ENCODE data around the gene LMBRD2.
"Not testable (repeated sequence)": the region's sequence is repeated elsewhere in the genome, so short reads cannot be mapped to it uniquely, and the experiment has no call there.

Gene LMBRD2

DNA sequence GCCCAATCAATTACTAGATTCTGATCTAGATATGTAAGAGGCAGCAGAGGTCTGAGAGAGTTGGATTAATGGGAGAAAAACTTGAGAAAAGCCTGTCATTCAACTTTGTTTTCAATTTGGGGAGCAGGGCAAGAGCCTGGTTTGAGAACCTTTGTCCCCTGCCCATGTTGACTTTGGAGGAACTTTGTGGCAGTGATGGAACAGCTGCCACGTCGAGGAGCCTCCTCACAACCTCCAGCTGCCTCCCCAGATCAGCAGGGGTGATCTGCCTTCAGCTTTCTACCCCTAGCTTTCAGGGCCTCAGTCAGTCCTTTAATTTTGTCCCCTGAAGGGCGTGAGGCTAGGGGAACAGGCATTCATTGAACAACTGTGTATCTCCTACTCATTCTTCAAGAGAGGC lies 8.9 kb upstream of the LMBRD2 start:
- no peak for DNase-seq

DNA sequence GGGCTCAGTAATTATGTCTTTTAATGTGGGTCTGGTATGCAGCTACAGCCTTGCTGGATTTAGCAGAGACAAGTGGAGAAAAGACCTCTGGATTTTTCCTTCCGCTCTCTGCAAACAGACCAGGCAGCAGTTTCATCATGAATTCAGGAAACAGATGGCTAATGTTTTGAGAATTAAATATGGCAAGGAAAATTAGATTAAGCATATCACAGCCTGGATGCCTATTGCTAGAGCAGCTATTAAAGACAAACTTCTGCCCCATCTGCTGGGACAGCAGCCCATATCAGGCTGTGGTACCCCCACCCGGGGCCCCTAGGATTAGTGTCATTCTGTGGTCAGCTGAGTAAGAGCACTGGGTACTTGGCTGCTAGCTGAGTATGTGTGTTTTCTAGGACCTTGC lies 6.5 kb upstream of the LMBRD2 start:
- no peak for DNase-seq

DNA sequence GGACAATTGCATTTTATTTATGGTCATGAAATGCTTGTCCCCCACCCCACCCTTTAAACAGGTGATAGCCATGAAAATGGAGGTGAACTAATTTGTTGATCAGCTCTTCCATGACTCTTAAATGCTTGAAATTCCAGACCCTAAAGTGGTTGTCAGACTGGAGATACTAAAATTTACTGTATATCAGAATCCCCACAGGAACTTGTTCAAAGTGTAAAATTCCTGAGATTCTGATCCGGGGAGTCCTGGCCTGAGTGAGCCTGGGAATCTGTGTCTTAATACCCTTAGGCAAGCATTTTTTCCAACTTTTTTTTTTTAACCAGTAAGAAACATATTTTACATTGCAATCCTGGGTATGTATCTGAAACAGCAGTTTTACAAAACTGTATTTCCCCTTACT lies 4.9 kb upstream of the LMBRD2 start:
- no peak for DNase-seq

DNA sequence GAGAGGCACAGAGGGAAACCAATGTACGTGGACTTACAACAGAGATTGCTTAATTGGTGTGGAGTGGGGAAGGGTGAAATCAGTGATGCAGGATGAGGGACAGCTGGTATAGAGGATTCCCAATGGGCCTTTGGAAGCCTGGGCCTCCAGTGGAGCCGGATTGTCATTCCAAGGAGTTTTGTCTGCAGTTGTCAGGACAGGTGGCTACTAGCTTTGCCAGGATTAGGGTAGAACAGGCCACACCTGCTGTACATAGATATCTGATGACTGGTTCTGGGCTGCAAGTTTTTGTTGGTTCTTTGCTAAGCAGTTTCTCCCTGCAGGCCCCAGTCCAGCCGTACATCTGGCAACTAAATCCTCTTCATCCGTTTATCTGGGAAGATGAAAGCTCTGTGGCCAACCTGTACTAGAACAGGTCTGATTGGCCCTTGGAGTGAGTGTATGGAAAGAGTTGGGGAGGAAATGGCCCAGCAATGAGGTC lies 4.5 kb upstream of the LMBRD2 start:
- DNase-seq: no peak

DNA sequence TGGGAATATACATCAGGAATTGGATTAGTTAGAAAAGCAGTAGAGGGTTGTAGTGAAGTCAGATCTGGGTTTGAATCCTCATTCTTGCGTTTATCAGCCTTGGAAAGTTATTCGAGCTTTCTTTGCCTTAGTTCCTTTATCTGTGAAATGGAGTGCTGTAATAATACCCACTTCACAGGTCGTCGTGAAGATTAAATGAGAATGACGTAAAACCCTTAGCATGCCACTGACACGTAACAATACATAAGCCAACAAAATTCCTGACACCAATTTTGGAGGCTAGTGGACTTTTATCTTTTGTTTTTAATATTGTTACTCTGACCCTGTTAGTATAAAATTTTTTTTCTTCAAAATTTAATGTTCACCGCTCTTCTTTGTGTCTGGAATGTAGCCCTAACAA lies 3.6 kb upstream of the LMBRD2 start:
- DNase-seq: no peak

DNA sequence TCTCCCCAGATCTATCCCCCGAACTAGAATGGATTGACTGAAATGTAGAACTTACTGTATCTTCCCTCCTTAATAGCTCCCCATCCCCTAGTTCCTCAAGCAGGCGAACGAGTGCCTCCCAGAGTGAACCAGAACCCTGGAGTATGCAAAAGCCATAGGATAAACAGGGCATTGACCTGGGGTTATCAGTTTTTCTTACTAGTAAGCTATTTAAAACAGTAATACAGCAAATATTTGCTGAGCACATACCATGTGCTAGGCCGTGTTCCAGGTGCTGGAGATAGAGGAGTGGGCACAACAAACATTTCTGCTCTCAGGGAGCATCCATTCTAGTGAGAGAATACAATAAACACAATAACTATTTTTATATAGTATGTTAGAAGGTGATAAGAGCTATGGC lies 2.0 kb upstream of the LMBRD2 start:
- DNase-seq: no peak

DNA sequence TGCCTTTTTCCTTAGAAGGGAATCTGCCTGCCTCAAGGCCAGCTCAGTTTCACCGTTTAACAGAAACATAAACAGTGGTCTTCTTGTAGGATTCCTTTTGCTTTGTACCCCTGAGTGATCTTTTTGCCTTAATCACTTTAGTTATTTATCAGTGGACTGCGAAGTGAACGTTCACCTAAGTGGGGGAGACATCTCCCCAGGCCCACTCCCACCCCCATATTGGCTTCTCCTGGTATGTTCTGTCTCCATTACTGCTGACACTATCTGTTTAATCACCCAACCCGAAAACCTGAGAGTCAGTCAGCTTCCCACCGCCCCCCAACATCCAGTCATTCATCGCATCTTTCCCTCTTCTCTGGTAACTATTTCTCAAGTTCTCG lies 1.6 kb upstream of the LMBRD2 start:
- DNase-seq: no peak

DNA sequence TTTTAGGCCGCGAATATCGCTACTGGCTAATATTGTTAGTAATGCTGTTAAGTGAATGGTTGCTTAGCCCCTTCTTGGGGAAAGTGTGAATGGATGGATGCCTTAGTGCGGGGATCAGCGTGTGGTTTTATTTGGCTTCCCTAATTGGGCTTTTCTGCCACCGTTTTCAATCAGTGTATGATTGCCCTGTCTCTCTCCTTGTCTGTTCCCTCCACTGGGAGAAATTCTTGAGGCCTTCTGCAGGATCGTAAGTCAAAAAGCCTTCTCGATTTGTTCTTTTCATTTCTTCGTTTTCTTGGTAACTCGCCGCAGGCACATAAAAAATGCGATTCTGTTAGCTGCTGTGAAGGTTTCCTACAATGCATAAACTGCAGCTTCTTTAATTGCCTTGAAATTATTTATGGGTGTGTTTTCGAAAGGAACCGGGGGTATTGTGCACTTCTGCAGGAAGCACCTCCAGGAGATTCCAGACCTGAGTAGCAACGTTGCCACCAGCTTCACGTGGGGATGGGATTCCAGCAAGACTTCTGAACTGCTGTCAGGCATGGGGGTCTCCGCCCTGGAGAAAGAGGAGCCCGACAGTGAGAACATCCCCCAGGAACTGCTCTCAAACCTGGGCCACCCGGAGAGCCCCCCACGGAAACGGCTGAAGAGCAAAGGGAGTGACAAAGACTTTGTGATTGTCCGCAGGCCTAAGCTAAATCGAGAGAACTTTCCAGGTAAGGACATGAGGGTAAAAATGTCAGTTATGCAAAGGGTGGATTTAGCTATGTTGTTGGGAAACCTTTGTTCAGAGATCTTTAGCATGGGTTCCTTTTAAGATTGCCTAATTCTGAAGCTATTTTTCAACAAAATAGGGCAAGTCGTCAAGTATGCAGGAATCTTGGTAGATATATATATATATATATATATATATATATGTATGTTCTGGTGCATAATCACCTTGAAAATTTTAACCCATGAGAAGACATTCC lies 924 bp upstream of the LMBRD2 start:
- peak; percentile 6 to 7 for DNase-seq

DNA sequence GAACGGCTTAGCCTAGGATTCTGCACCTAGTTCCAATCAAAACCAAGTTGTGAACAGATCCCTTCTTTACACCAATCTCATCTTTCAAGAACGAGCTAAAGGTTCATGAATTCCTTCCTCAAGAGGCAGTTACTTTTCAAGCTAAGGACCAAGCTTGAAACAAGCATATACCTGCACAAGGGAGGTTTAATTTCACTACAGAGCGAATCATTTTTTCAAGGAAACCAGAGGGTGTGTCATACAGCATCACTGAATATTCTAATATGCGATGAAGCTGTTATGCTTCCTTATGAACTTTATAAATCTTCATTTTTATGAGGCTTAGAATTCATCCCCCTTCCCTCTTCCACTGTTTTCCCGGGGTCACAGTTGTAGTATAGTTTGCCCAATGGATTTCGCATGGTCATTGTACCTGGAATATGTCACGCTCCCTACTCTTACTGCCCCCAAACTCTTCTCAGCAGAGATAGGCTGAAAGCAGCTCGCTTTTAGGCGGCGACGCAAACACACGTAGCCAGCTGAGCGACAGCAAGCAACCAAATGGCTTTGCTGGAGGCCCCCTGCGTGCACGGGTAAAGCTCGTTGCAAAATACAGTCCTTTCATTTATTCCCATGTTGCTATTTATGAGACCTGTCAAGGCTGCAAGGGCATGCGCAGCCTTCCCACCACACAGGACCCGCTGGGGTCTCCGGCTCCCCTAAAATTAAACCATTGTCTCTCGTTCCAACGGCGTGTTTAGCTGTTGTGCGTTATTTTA lies 832 bp downstream of the LMBRD2 start:
- peak; percentile 55 for DNase-seq

DNA sequence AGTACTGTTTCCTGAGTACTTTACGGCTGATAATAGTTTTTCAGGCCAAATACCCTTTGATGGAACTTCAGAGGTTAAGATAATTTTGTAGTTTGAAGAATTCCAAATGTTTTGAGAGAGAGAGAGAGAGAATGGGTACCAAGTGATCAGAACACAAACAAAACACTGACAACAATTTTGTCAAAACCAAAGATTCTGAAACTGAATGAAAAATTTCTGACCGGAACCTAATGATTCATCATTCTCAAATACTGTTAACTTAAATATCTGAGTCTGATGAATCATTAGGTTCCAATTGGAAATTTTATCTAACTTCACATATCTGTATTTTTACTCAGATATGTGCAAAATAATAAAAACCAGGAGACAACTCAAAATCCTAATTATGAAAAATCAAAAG lies 4.0 kb downstream of the LMBRD2 start:
- no peak for DNase-seq

DNA sequence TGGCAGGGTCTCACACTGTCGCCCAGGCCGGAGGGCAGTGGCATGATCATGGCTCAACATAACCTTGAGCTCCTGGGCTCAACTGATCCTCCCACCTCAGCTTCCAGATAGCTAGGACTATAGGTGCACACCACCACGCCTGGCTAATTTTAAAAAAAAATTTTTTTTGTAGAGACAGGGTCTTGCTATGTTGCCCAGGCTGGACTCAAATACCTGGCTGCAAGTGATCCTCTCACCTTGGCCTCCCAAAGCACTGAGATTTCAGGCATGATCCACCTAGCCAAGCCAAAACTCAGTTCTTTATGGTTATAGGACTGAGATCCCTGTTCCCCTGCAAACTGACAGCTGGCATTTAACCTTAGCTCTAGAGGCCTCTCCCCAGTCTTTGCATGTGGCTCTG lies 5.3 kb downstream of the LMBRD2 start:
- DNase-seq: no peak

DNA sequence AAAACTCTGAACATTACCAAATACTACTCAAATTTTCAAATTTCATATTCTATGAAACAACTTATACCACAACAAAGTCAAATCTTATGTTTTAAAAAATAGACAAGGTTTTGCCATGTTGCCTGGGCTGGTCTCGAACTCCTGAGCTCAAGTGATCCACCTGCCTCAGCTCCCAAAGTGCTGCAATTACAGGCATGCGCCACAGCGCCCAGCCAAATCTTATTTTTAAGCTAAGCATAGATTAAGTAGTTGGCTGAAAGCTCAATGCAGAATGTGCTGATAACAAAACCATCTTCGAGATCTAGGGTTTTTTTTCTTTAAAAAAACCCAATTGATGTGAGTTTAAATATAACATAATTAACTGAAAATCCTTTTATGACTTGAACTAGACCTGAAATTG lies 6.4 kb downstream of the LMBRD2 start:
- DNase-seq: no peak

DNA sequence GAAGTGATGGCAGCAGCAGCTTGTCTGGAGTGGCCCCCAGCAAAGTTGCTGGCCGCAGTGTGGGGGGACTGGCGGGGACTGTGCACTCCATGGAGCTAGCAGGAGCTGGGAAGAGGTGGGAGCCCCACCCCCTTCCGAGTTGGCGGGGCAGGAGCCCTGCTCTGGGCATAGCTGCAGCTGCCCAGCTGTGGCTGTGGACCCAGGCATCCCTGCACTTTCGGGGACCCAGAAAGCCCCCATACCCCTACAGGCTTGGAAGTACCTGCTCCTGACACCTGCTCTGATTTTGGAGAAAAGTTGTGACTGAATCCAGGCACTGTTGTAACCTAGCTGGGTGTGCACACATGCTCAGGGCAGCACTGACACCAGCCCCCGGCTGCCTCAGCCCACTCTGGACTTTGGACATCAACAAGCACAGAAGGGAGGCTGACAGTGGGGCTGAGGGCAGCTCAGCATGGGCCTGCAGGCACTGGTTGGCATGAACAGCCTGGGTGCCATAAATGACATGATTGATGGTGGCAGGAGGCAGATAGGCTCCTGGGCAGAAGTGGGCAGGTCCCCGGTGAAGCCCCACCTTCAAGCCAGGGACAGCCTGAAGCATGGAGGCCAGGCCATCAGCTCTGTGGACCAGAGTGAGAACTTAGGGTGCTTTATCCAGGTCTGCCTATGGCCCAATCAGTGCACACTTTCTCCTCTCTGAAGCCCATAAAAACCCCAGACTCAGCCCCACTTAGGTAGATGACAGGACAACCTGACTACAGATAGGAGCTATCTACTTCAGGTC lies 12.6 kb downstream of the LMBRD2 start:
- DNase-seq: no peak

DNA sequence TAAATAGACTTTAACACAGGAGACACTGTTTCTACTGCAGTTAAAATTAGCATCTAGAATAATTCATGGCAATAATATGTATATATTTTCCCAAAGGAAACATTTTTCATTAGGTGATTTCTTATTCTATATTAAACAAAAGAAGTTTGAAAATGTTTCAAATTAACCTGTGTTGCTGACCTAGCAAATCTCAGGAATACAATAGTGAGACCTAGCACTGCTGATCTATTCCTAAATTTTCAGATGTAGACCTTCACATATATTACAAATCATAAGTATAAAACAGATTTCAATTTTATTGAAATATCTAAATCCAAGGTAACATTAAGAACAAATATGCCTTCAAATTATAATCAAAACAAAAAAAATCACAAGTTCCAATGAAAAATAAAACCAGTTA lies 15.1 kb downstream of the LMBRD2 start:
- no peak for DNase-seq

DNA sequence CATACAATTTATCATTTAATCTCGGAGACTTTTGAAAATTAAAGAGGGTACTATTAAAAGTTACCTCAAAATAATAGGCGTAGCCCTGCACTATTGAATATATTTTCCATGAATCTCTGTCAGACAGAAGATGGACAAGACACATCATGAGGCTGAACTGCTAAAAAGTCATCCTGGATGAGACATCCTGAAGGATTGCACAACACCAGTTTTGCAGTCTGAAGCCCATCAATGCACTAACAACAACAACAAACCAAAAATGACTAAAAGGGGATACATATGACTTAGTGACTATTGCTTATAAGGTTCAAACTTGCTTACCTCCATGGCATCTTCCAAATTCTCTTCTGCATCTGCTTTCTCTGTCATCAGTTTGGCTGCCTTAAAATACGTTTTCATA lies 15.7 kb downstream of the LMBRD2 start:
- DNase-seq: no peak

DNA sequence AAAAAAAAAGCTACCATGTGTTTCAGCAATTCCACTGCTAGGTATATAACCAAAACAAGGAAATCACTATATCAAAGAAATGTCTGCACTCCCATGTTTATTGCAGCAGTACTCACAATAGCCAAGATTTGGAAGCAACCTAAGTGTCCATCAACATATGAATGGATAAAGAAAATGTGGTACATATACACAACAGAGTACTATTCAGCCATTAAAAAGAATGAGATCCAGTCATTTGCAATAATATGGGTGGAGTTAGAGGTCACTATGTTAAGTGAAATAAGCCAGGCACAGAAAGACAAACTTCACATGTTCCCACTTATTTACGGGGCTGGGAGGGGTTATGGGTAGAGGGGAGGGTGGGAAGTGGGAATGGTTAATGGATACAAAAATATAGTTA lies 18.7 kb downstream of the LMBRD2 start:
- DNase-seq: not testable (repeated sequence)

DNA sequence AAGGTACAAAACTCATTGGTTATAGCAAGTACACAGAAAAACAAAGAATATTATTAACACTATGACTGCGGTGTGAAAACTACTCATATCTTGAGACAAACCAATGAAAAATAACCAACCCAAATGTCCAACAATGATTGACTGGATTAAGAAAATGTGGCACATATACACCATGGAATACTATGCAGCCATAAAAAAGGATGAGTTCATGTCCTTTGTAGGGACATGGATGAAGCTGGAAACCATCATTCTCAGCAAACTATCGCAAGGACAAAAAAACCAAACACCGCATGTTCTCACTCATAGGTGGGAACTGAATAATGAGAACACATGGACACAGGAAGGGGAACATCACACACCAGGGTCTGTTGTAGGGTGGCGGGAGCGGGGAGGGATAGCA lies 22.0 kb downstream of the LMBRD2 start:
- not testable (repeated sequence) for DNase-seq

DNA sequence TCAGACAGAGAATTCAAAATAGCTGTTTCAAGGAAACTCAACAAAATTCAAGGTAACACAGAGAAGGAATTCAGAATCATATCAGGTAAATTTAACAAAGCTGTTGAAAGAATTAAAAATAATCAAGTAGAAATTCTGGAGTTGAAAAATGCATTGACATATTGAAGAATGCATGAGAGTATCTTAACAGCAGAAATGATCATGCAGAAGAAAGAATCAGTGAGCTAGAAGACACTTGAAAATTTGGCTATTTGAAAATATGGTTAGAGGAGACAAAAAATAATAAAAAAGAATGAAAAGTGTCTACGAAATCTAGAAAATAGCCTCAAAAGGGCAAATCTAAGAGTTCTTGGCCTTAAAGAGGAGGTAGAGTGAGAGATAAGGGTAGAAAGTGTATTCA lies 22.9 kb downstream of the LMBRD2 start:
- DNase-seq: no peak

DNA sequence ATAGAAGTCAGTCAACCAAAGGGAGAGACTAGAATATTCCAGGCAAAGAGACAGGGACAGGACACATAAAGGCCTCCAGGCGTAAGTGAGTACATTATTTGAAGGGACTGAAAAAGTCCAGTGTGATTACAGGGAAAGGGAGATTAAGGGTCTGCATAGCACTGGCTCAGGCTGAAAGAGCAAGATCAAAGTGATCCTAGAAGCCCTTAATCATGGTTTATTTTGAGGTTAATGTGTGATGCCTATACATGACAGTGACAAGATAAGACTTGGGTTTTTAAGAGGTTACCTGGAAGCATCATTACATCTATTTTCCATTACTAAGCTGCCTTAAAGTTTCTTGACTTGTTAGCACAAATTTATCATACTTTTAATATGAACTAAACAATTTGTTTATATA lies 25.8 kb downstream of the LMBRD2 start:
- DNase-seq: no peak

DNA sequence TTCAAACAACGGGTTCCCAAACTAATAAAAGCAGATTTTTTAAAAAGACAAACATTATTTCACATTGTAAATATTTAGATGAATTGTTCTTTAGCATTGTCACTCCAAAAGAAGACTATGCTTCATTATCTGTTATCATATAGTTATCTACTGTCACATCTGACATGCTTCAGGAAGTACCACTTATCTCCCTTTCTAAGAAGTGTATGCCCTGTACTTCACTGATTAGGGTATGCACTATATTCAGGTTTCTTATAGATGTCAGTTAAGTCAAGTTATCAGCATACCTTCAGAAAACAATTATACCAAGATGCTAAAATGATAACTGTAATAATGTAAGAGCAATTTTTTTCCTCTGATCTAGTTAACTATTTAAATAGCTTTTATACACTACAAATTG lies 40.4 kb downstream of the LMBRD2 start:
- DNase-seq: no peak

DNA sequence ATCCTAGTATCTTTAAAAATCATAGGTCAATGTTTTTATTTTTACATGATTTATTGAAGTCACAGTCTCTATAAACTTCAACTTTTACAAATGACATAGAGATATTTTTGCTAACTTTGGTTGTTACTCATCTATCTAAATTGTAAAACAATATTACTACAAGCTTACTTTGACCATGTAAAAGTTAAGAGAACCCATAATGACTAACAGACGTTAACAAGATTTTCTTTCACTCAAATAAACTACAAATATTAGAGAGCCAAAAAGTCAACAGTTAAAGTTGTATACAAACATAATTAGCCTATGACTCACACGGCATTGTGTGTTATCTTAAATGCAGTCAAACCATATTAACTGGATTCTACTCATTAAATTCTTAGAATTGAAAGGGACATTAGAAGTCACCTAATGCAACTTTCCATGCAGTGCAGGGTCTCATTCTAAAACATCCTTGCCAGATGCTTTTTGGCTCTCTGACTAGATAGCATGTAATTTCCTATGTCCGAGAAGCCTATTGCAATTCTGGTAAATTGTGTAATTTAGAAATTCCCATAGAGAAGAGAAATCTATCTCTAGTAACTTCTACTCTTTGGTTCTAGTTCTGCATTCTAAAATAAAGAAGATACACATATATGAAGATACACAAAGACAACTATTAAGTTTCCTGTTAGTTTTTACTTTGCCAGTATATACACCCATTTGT lies 42.8 kb downstream of the LMBRD2 start:
- no peak for DNase-seq

DNA sequence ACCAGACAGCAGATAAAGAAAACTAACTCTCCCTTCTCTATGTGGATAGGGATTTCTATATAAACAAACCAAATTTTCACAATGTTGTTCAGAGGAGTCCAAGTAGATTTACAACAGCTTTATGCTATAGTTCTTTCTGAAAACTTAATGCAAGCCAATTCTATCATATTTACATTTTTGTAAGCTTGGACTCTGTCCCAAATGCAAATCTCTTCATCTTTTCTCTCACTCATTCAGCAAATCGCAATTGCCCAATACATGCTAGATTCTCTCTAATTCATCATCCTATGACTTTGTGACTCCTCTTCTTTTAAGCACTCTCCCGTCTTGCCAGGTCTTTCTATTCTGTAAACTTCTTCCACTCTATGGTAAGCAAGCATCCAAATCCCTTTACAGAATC lies 45.9 kb downstream of the LMBRD2 start:
- no peak for DNase-seq

DNA sequence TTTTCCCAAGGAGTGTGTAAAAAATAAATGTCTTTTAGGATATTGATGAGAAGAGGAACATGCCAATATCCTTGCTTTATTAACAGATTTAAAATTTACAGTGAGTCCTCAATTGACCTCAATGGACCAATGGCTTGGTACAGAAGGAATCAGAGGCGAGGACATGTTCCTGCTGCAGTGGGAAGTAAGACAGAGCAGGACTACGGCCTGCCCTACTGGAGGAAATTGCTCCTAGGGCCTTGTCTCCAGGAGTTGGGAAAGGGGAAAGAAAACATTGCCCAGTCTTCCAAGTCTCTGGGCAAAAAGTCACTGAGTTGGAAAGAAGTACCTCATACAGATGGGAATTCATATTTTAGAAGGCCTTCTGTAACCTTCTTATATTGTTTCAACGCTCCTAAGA lies 51.9 kb downstream of the LMBRD2 start:
- no peak for DNase-seq
